ENCODE data around the gene CELSR3.
A peak's percentile ranks its signal among the peaks of the same experiment; 100 is the strongest.

Gene CELSR3

DNA sequence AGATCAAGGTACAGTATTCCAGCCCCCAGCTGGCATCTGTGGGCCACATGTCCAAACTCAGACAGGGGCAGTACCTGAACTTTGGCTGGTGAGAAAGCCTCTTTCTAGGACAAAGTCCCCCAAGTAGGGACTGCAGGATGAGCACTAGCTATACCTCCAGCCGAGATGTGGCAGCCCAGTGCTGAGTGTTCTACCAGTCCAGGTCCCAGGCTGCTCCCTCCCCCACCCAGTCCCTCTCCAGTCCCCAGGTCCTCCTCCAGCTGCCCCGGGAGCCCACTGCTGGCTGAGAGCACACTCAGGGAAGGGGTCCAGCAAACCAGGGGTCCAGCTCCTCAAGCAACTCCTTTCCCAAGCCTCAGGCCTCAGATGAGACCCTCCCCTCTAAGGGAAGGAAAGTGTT is 28.9 kb downstream of the CELSR3 start:
- DNase-seq (ENCODE audit: low spot score) = no peak

- no peak for DNase-seq (ENCODE audit: low spot score)
These were observed 29.4 kb downstream of the CELSR3 start for GRCh38 chr3:48633256-48633655.

- DNase-seq (ENCODE audit: low spot score) = no peak
These were observed 30.9 kb downstream of the CELSR3 start for GRCh38 chr3:48631516-48632448.

DNA sequence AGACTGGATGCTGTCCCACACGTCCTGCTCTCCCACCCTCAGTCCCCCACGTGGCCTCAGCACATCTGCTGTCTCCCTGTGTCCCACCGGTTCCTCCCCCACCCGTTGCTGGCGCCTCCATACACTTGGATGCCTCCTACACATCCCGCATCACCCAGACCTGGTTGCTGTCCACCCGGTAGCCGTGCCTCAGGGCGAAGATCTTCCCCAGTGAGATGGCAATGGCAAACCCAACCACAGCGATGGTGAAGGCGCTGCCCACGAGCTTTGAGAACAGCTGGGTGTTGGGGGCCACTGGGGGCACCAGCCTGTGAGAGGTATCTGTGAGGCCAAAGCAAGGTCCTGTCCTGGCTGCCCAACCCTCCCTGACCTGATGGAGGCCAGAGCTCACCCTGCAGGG is 31.9 kb downstream of the CELSR3 start:
- DNase-seq (ENCODE audit: low spot score) = no peak

DNA sequence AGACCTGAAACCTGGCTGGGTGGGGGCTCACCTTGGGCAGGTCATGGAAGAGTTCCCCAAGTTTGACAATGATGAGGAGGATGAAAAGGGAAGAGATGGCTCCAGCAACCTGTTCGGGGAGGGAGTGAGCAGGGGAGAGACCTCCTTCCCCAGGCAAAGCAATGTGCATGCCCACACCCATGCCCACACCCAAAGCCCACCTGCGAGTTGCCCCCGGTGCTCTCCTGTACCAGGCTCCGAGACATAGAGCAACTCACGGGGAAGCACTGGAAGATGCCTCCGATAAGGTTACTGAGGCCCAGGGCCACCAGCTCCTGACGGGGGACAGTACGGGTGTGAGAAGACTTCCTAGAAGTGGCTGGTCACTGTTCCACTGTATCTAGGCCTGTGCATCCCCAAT is 32.3 kb downstream of the CELSR3 start:
- DNase-seq (ENCODE audit: low spot score) = no peak

DNA sequence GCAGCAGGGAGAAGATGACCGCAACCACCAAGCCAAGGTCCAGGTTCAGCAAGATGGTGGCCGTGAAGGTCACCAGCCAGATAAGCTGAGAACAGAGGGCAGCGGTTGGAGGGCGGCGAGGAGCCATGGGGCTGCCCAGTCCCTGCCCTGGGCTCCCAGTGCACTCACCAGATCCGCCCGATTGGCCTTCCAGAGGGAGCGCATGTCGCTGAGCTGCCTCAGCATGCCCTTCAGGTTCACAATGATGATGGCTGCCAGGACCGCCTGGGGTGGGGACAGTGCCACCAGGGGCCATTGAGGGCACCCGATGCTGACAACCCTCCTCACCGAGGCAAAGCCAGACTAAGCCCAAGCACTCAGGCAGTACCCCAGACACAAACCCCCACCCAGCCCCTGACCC is 32.8 kb downstream of the CELSR3 start:
- DNase-seq (ENCODE audit: low spot score) = no peak

- no peak for DNase-seq (ENCODE audit: low spot score)
These were observed 34.2 kb downstream of the CELSR3 start for GRCh38 chr3:48628277-48629017.

GRCh38 chr3:48625600-48625999 is 37.1 kb downstream of the CELSR3 start:
- no peak for DNase-seq (ENCODE audit: low spot score)

- DNase-seq (ENCODE audit: low spot score) = no peak
These were observed 37.9 kb downstream of the CELSR3 start for GRCh38 chr3:48624767-48625166.

GRCh38 chr3:48623851-48624547 is 38.7 kb downstream of the CELSR3 start:
- DNase-seq (ENCODE audit: low spot score) = no peak

- no peak for DNase-seq (ENCODE audit: low spot score)
These were observed 41.2 kb downstream of the CELSR3 start, which contains the start of gene TMEM89 for GRCh38 chr3:48621461-48621869. TMEM89 (minus strand) TSS chr3:48621769; CDS start chr3:48621756, 13 bp downstream.

- no peak for DNase-seq (ENCODE audit: low spot score)
These were observed 42.9 kb downstream of the CELSR3 start for GRCh38 chr3:48619541-48620524.

GRCh38 chr3:48617559-48617958 is 45.1 kb downstream of the CELSR3 start:
- no peak for DNase-seq (ENCODE audit: low spot score)

DNA sequence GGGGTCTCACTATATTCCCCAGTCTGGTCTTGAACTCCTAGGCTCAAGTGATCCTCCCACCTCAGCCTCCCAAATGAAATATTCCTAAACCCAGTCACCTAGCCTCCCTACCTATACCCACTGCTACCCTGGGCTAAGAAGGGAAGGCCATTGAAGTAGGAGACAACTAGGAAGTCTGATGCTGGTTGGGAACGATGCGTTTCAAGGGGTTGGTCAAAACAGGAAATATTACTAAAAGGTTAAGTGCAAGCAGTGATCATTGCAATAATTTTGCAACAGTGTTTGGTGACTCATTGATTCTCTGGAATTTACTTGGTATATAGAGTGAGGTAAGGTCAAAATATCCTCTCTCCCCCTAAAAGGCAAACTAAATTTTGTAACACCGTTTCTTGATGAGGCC is 48.6 kb downstream of the CELSR3 start:
- DNase-seq (ENCODE audit: low spot score) = no peak

GRCh38 chr3:48612309-48612708 is 50.4 kb downstream of the CELSR3 start:
- DNase-seq (ENCODE audit: low spot score) = no peak

DNA sequence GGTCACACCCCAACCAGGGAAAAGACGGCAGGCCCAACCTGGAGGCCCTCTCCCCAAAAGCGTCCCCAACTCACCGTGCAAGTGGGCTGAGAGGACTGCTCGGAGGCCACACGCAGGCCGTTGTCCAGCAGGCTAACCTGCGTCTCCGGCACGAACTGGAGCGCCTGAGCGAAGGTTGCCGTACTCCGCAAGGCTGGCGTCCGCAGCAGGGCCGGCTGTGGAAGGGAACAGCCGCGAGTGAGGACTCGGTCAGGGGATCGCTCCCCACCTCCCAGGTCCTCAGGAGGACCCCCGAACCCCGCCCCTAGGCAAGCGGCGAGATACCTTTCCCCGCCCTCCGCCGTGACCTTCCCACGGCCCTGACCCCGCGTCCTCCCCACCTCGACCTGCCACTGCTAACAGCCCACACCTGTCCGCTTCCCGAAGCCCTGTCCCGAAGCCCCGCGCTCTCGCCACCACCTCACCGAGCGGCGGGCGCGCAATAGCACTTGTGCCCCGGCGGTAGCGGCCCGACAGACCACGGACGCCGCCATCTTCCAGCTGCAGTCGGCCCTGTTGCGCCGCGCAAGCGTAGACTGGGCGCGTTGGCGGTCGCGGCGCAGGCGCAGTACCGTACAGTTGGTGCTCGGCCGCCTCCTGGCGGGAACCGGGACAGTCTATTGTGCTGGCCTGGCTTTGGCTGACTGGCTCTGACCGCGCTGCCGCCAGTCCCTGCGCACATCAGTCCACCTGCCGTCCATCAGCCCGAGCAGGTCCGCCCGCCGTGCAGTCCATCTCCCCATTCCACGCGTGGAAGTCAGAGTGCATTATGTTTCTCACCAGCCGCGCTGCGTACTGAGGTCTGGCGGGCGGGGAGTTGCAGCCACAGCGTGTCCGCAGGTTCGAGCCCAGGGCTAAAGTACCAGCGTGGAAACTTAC is 53.3 kb downstream of the CELSR3 start, which contains the start of gene UQCRC1:
UQCRC1 (minus strand) TSS at position 559 of the 918 bp plus-strand sequence; CDS start at position 533, 26 bp downstream.
- peak; percentile 94 for DNase-seq (ENCODE audit: low spot score)

- DNase-seq (ENCODE audit: low spot score) = no peak
These were observed 55.2 kb downstream of the CELSR3 start for GRCh38 chr3:48607519-48607918.

- DNase-seq (ENCODE audit: low spot score) = no peak
These were observed 61.1 kb downstream of the CELSR3 start for GRCh38 chr3:48601622-48601994.

- no peak for DNase-seq (ENCODE audit: low spot score)
These were observed 61.7 kb downstream of the CELSR3 start for GRCh38 chr3:48600711-48601621.

Measured in left forelimb (tissue), 1 donor.